Measurements from ENCODE around the gene NGDN. TPM values are rescaled to one million over a fixed set of nuclear protein-coding genes. Genes with fewer than 3 reads are reported as not detected.

The NGDN gene
- total and polyA plus RNA-seq, 2 experiments from 2014 or later = 47.2 to 47.6 TPM

- TF ChIP-seq CTCF (IDR thresholded peaks at IDR 0.05; ENCODE audit: poor library complexity) (no peak), EZH2phosphoT487 (IDR thresholded peaks at IDR 0.05; ENCODE audit: low read depth, severe bottlenecking, unreplicated experiment) (no peak), EZH2 (IDR thresholded peaks at IDR 0.05; ENCODE audit: borderline replicate concordance) (no peak)
Observed at GRCh38 chr14:23469906-23470403, 452 bp downstream of the NGDN start.

GRCh38 chr14:23470947-23471346 lies 1.4 kb downstream of the NGDN start:
- H3K36me3 ChIP-seq (replicated peaks; ENCODE audit: insufficient read depth, low read depth) = no peaks in the 10 kb centered on the region
- no peak overlapping the region for H3K4me3 ChIP-seq
- no peaks in the 10 kb centered on the region for H3K9me2 ChIP-seq (replicated peaks; ENCODE audit: insufficient read depth)
- H3K4me2 ChIP-seq = no peak overlapping the region
- WGBS (ENCODE audit: low lambda C conversion rate, missing lambda C conversion rate) = 92% methylated on average over 1 of the region's 1 CpG
- no peak overlapping the region for H3K27ac ChIP-seq
- no peaks in the 10 kb centered on the region for H3K9me3 ChIP-seq (ENCODE audit: low read depth)
- H3K79me2 ChIP-seq = peaks cover 17% of the 10 kb centered on the region
- no peak for DNase-seq (ENCODE audit: low spot score)
- H4K20me1 ChIP-seq (ENCODE audit: insufficient read depth, poor library complexity, severe bottlenecking) = no peaks in the 10 kb centered on the region
- no peaks in the 10 kb centered on the region for H3K27me3 ChIP-seq
- H3K4me1 ChIP-seq (ENCODE audit: insufficient read depth) = peaks cover 6% of the 10 kb centered on the region
- TF ChIP-seq EZH2 (IDR thresholded peaks at IDR 0.05; ENCODE audit: borderline replicate concordance) = no peak
- TF ChIP-seq CTCF (IDR thresholded peaks at IDR 0.05; ENCODE audit: poor library complexity) = no peak
- no peak for TF ChIP-seq EZH2phosphoT487 (IDR thresholded peaks at IDR 0.05; ENCODE audit: low read depth, severe bottlenecking, unreplicated experiment)
- H2AFZ ChIP-seq = no peak overlapping the region

More at GRCh38 chr14:23469906-23470403, 452 bp downstream of the NGDN start:
- Histone ChIP-seq H2AFZ (peak overlapping the region; percentile 19), H3K4me3 (peak overlapping the region; percentile 36), H3K9me2 (replicated peaks; ENCODE audit: insufficient read depth) (no peaks in the 10 kb centered on the region), H3K27me3 (no peaks in the 10 kb centered on the region), H3K4me2 (peak overlapping the region; percentile 88), H3K36me3 (replicated peaks; ENCODE audit: insufficient read depth, low read depth) (no peaks in the 10 kb centered on the region), H3K79me2 (peaks cover 17% of the 10 kb centered on the region), H4K20me1 (ENCODE audit: insufficient read depth, poor library complexity, severe bottlenecking) (no peaks in the 10 kb centered on the region), H3K9me3 (ENCODE audit: low read depth) (no peaks in the 10 kb centered on the region), H3K27ac (peak overlapping the region; percentile 73), H3K4me1 (ENCODE audit: insufficient read depth) (peaks cover 6% of the 10 kb centered on the region)
- DNase-seq (ENCODE audit: low spot score) = peak; percentile 19
- WGBS (ENCODE audit: low lambda C conversion rate, missing lambda C conversion rate) = 10% methylated on average over 11 of the region's 11 CpGs

GRCh38 chr14:23478109-23478759 lies 8.7 kb downstream of the NGDN start:
- H4K20me1 ChIP-seq (ENCODE audit: insufficient read depth, poor library complexity, severe bottlenecking) = no peaks in the 10 kb centered on the region
- TF ChIP-seq CTCF (IDR thresholded peaks at IDR 0.05; ENCODE audit: poor library complexity) (peak; percentile 78), EZH2phosphoT487 (IDR thresholded peaks at IDR 0.05; ENCODE audit: low read depth, severe bottlenecking, unreplicated experiment) (no peak)
- DNase-seq (ENCODE audit: low spot score) = peak; percentile 79

More at GRCh38 chr14:23478109-23478759, 8.7 kb downstream of the NGDN start:
- Histone ChIP-seq H3K27me3 (no peaks in the 10 kb centered on the region), H3K9me2 (replicated peaks; ENCODE audit: insufficient read depth) (no peaks in the 10 kb centered on the region), H3K27ac (no peak overlapping the region), H3K36me3 (replicated peaks; ENCODE audit: insufficient read depth, low read depth) (no peaks in the 10 kb centered on the region), H3K4me3 (no peak overlapping the region), H3K79me2 (no peaks in the 10 kb centered on the region), H3K4me1 (ENCODE audit: insufficient read depth) (peaks cover 5% of the 10 kb centered on the region), H2AFZ (no peak overlapping the region), H3K9me3 (ENCODE audit: low read depth) (no peaks in the 10 kb centered on the region), H3K4me2 (no peak overlapping the region)
- WGBS (ENCODE audit: low lambda C conversion rate, missing lambda C conversion rate) = 37% methylated on average over 5 of the region's 5 CpGs
